Fibroblast of upper back skin (primary cell): ENCODE measurements around the gene CCDC57.
A peak's percentile ranks its signal among the peaks of the same experiment; 100 is the strongest.

Source experiments
- DNase-seq: peaks from one replicate; pipeline ENCODE4 v3.0.0-alpha.2; 2013

CCDC57 gene

DNA sequence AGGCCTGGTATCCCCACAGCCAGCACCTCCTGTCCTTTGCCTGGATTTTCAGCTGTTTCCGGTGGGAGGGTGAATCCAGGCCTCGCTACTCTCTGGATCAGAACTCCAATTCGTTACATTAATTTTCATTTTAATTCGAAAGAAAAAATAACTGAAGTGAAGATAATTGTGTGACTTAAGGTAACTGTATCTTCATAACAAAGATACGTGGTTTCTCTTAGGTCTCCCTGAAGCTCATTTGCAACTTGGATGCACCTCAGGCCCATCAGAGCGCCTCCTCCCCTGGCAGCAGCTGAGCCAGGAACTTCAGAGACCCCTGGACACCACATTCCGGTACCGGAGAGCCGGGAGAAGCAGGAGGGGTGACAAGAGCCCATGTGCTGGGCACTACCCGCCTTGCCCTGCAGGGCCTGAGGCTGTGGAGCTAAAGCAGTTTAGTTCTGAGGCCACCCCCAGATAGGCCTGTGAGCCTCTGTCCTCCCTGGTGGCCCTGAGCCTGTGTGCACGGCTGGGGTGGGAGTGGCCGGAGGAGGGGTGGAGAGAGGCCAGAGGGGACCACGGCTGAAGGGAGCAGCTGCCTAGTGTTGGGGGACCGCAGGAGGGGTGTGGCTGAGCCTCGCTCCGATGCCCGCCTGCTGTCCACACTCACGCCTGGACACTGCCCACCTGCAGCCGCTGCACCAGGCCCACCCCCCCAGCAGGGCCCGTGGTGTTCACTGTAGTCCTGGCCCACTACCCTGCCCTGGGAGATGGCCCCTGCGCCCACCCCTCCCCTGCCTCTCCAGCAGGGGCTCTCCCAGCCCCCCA, 135.7 kb downstream of the CCDC57 start:
- no peak for DNase-seq

DNA sequence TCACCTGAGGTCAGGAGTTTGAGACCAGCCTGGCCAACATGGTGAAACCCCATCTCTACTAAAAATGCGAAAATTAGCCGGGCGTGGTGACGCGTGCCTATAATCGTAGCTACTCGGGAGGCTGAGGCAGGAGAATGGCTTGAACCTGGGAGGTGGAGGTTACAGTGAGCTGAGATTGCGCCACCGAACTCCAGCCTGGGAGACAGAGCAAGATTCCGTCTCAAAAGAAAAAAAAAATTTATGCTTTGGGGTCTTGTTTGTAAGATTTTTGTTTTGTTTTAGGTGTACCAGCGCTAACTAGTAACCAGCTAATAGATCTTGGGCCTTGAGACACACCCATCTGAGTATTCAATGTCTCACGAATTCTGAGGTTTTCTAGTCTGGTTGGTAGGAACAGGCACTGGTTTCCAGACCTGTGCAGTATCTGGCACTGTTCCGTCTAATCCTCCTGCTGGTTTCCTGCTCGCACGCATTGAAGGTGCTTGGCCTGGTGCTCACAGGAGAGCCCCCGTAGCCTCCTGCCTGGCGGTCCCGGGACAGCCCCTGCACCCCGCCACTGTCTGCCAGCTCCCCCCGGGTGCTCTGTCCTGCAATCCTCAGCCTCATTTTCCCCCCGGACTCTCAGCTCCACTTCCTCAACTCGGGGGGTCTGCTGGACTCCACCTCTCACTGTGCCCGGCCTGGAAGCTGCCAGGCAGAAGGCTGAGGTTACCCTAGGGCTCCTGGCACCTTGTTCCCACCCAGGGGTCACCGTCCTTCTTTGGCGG, 136.4 kb downstream of the CCDC57 start:
- DNase-seq = no peak

DNA sequence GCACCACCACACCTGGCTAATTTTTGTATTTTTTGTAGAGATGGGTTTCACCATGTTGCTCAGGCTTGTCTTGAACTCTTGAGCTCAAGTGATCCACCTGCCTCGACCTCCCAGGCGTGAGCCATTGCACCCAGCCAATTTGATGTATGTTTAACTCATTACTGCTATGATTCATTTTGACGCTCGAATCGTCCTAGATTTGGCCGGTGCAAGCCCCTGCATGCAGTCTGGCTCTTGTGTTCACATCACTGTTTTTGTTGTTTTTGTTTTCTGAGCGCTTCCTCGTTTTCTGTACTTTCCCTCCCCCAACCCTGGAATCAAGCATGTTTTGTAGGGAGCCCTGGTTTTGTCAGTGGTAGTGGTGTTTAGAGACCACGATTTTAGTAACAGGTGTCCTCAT, 139.2 kb downstream of the CCDC57 start:
- no peak for DNase-seq

DNA sequence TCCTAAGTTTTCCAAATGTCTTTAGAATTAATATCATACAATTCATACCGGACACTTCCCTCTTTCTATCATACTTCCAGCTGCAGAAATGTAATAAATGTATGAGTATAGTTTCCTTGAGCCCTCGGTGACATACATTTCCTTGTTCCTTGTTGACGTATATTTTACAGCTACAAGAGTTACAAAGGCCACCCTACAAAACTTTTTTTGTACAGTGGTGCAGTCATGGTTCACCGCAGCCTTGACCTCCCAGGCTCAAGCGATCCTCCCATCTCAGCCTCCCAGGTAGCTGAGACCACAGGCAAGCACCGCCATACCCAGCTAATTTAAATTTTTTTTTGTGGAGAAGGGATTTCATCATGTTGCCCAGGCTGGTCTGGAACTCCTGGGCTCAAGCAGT, 139.8 kb downstream of the CCDC57 start:
- no peak for DNase-seq

DNA sequence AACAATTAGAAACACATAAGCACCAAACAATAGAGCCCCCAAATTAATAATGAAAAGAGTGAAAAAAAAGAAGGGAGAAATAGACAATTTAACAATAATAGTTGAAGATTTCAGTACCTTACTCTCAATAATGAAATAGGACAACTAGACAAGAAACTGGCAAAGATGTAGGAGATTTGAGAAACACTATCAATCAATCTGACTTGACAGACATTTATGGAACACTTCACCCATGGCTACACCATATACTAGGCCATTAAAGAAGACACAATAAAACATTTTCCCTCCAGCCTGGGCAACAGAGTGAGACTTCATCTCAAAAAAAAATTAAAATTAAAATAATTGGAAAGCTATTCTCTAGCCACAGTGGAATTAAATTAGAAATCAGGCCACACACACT, 142.0 kb downstream of the CCDC57 start:
- DNase-seq = no peak

DNA sequence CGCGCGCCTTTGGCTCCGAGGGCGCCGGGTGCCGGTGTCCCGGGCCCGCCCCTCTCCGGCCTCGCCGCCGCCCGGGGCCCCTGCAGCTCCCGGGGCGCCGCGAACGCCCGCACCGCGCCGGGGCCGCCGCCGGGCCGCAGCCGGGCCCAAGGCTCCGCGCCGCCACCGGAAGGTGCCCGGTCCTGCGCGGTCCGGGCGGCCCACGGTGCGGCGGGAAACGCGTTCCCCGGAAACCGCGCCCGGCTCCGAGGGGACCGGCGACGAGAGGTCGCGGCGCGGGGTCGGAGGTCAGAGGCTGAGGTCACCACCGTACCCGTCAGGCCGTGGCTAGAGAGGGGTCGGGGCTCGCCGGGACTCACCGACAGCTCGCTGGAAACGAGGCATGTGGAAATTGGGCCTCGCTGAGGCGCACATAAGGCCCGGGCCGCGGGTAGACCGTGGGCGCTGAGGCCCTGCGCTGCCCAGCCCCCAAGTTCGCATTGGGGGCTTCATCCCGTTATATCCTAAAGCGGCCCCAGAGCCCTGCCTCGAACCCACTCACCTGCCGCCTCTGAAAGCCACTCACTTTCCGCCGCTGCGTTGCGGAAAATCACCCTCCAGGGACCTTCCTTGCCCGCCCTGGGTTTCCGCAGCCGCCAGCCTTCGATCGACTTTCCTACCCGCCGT, 146.9 kb downstream of the CCDC57 start, which contains the start of gene DUS1L:
Gene DUS1L (minus strand): TSS at position 167 of the 666 bp plus-strand sequence. CDS start 745 bp downstream, outside the sequence.
- peak; percentile 36 for DNase-seq

DNA sequence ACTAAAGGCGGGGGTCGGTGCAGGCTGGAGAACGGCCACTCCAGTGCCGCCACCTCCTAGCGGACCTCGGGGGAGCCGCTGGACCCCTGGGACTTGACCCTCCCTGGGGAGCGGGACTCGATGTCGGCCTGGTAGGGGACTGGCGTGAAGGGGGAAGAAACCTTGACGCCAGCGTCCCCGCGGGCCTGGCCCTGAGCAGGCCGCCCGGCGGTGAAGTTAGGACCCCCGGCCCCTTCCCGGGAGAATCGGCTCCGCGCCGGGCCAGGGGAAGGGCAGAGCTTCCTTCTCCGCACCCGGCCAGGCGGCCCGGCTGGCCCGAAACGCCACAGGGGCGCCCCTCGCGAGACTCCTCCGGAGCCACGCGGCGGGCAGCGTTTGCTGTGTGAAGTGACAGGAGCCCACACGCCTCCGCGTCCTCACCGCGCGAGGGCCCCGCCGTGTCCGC, 147.4 kb downstream of the CCDC57 start:
- peak; percentile 14 for DNase-seq

DNA sequence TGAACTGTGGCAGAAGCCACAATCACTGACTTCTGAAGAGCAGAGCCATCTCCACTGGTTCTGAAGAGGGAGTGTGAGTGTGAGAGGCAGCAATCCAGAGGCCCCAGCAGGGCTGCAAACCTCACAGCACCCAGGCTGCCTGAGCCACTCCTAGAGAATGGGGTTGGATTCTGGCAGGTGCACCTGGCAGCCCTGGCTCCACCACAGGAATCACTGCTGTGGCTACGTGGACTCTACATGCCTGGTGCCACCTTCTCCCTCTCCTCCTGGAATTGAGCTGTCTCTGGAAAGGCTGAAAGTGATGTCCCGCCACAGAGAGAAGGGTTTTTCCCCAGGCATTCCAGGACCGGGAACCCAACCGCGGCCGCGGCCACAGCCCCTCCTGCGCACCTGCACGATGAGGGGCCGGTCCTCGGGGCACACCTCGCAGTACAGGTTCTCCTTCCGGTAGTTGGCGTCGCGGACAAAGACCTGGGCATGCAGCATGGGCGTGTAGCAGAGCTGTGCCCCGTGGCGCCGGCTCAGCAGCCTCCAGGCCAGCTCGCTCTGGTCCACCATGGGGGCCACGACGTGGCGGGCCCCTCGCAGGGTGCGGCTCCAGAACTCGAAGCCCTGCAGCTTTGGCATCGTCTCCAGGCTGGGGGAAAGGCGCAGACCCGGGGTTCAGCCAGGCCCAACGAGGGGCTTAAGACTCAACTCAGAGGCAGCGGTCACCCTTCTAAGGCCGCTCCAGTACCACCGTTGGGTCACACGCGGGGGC, 148.0 kb downstream of the CCDC57 start:
- DNase-seq = no peak

DNA sequence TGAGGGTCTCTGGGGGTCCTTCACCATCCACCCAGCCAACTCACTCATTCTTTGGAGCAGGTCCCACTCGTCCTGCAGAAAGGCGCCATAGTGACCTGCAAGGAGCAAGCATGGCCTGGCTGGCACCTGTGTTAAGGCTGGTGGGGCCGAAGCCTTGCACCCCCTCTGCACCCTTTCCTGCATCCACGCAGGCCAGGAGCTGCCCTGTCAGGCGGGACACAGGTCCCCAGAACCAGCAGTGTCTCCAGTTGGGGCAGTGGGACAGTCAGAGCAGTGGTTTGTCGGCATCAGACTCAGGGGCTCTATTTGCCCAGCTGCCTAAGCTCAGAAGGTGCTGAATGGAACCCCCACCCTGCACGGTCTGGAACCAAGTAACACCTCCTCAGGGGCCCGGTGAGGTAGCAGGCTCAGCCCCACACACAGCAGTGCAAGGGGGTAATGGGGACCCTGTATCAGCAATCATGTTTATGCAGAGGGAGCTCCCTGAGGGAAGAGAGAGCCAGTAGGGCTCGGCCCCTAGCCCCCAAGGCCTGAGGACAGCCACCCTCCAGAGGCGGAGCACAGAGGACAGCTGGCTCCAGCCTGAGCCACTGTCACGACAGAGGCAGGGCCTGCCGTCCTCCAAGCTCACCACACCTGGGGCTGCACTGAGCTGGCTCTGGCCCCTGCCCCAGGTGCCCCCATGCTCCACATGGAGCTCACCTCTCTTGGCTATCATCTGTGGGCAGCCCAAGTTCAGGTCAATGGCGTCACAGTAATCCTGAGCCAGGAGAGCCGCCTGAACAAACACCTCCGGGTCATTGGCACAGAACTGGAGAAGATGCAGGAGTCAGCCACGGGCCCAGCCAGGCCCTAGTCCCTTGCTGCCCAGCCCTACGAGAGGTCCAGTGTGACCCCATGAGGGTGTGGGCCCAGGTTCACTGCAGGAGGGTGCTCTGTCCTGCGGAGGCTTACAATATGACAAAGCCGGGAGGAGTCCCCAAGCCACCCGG, 148.9 kb downstream of the CCDC57 start:
- DNase-seq = no peak

DNA sequence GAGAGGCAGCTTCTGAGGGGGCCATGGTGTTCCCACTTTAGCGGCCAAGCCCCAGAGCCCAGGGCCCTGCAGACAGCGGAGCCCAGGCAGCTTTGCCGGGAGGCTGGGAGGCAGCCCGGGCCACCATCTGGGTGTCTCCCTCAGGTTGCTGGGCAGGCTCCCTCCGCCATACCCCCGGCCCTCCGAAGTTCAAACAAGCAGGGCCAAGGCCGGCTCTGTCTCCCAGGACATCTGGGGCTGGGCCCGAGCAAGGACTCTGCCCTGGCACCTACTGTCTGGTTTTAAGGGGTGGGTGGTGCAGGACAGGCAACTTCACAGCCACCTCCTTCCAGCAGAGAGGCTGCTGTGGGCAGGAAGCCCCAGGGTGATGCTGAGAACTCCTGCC, 149.7 kb downstream of the CCDC57 start:
- no peak for DNase-seq

DNA sequence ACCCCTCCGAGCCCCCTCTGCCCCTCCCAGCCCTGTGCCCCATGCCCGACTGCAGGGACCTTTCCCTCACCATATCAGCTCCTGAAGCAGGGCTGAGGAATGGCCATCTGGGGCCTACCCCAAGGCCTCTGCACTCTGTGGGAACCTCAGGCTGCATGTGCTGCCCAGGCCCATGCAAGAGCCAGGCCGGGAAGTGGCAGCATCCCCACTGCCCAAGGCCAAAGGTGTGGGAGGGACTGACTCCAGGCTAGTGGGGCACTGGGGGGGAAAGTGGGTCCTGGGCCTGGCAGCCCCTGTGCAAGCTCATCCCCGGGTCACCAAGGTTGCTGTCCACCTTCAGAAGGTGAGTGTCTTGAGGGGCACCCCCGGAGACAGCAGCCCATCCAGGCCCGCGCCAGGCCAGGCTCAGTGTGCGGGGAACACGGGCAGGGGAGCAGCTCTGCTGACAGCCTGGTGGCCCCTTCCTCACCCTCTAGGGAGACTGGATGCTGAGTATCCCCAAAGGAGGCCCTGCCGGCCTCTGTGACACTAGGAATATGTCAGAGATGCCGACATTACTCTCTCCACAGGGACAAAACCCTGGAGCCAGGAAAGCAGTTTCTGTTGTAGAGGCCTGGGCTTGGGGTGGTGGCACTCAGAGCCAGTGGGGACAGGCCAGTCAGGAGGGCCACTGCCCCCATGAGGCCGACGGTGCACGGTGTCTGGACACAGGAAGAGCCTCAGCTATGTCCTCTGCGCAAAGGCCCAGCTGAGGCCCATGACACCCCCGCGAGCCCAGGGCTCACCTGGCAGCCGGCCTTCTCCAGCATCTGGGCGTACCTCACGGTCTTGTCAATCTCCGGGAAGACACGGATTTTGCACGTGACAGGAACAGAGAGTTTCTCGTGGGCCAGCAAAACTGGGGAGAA, 150.3 kb downstream of the CCDC57 start:
- DNase-seq = no peak

DNA sequence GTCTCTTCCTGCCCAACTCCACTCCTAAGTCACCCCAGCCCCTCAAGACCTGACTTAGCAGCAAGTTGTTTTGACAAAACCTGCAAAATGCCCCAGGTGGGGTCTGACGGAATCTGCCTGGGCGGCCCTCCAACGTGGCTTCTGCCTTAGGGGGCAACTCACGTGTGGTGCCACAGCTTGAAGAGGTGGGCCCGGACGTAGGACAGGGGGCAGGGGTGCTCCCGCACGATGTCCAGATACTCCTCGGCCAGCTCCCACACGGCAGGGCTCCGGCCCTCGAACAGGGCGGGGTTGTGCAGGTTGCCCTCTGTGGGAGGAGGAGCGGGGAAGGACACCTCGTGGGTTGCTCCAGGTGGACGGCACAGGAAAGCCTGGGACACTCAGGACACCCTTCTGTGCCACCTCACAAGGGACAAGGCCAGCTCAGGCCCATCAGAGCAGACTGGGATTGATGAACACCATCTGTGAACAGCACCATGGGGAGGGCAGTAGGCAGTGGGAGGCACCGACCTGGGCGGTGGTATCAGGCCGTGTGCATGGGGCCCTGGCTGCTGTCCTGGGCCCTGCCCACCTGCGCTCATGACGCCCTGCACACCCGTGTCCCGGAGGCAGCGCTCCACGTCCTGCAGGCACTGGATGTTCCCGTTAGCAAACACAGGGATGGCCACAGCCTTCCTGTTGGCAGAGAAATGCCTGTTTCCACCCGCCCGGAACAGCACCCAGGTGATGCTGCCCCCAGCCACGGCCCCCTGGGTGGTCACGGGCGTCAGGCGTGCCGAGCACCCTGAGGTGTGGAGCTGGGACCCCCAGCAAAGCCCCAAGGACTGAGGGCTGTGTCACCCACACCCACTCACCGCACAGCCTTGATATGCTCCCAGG, 151.4 kb downstream of the CCDC57 start:
- DNase-seq = no peak

DNA sequence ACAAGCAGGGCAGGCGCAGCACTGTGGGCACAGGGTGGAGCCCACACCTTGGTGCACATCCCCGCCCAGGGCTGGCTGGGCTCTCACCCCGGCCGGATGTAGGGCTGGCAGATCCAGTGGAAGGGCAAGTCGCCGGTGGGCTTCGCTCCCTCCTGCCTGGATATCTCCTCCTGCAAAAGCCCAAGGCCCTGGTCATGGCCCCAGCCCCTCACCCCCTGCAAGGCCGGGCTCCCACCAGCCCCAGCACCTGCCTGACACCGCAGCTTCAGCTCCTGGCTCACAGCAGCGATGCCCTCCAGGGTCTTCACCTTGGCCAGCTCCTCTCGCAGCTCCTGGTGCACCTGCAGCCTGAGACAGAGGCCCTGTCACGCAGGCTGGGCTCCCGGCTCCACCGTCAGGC, 152.0 kb downstream of the CCDC57 start:
- DNase-seq = no peak

DNA sequence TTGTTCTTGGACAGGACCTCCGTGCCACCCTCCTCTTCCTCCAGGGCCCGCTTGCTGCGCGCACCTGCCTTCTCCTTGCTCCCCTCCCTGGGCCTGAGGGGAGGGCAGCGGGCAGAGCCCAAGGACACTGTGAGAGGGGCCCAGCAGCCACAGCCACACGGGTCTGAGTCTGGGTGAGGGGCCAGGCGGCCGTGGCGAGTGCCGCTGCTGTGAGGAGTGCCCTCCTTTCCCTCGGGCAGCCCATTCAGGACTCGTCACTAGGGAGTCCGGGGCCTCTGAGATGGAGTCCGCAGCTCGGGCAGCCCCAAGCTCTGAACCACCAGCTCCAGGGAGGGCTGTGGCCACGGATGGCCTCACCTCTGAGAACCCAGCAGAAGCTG, 152.7 kb downstream of the CCDC57 start:
- no peak for DNase-seq

DNA sequence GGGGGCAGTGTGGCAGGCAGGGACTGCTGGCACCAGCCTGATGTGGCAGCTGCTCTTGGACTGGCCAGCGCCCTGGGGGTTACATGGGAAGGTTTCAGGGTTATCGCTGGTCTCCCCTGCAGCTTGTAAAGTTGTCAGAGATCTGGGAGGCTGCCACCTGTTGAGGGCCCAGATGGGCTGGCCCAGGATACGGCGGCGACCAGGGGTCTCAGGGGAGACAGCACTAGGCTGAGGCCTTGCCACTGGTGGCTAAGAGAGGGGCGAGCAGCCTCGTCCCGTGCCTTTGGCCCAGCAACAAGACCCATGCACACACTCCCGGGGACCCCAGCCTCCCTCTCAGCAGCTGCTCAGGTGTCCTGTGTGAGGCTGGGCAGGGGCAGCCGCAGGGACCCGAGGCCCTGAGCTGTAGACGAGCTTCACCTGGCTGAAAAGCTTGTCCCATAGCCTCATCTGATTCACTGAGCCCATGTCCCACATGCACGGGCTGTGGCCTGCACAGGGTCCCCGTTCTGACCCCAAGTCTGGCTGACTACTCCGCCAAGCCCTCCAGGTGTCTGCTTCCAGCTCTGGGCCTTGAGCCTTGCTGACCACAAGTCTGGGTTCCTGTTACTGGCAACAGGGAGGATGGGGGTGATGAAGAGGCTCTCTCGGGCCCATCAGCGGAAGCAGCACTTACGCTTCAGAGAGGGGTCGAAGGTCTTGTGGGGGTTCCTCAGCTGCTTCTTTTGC, 153.2 kb downstream of the CCDC57 start:
- DNase-seq = no peak

DNA sequence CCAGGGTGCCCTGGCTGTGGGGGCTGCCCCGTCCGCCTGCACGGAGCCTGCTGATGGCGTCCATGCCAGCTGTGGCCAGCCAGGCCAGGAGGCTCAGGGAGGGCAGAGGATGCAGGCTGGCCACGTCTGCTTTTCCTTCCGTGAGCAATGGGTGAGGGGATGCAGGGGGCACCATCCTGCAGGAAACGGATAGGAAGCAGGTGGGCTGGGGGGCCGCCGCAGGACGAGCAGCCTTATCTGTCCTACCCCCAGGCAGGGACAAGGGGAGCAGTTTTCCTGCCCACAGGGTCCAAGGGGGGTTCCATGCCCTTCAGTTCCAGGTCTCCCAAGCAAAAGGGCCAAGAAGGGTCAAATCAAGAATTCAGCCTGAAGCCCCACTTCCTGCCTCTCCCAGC, 153.8 kb downstream of the CCDC57 start:
- DNase-seq = no peak

DNA sequence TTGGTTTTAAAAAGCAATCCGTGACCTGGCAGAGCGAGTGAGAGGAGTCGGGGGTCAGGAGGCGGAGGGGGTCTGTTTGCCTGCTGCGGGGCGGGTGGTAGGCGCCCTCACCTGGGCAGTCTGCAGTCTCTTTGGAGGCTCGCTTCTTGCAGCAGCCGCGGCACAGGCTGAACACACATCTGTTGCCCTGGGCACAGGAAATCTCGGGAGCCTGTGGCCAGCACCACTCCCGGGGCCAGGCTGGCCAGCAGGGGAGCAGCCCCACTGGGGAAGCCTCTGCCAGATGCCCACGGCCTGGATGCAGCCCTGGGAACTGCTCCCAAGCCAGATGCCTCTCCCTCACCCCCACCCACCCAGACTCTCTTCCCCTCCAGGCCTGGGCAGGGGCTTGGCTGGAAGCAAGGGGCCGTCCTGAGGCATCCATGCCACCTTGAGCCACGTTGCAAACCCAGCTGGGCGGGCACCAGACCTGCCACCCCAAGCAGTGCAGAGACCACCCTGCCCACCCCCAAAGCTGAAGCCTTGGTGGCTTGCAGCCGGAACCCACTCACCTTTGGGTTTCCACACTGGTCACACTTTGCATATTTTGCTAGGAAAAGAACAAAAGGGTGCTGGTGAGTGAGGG, 154.3 kb downstream of the CCDC57 start:
- DNase-seq = no peak
